Tibial nerve (tissue), 4 donors: ENCODE results near the gene C14orf119. TPM values are rescaled to one million over a fixed set of nuclear protein-coding genes. Genes with fewer than 3 reads are reported as not detected.

Experiments
- DNase-seq, 2 donors: peaks; one replicate each; pipeline ENCODE4 v3.0.0-alpha.2; 2019; ENCODE audit warnings: low spot score in 2 of 2
- H3K27ac ChIP-seq, 4 donors: fragments of 200-600 bp; sonication (generic) in 3 of 4; one replicate each; pipeline ENCODE4 v1.5.1; 2017 to 2019; ENCODE audit warnings: mild to moderate bottlenecking in 1 of 4
- H3K27me3 ChIP-seq, 2 donors: fragments of 200-600 bp; sonication (generic) in 1 of 2; one replicate each; pipeline versions ENCODE4 v1.5.1 to v1.6.0; 2017 to 2019
- H3K36me3 ChIP-seq, 3 donors: fragments of 200-600 bp; sonication (generic); one replicate each; pipeline ENCODE4 v1.5.1; 2018 to 2019
- H3K4me1 ChIP-seq, 4 donors: fragments of 200-600 bp; sonication (generic) in 3 of 4; one replicate each; pipeline ENCODE4 v1.5.1; 2017 to 2019
- H3K4me3 ChIP-seq, 4 donors: fragments of 200-600 bp; sonication (generic) in 3 of 4; one replicate each; pipeline ENCODE4 v1.5.1; 2017 to 2019; ENCODE audit warnings: mild to moderate bottlenecking in 1 of 4, moderate library complexity in 1 of 4
- H3K9me3 ChIP-seq, 4 donors: fragments of 200-600 bp; sonication (generic) in 3 of 4; one replicate each; pipeline ENCODE4 v1.5.1; 2017 to 2019
- CTCF ChIP-seq, 5 experiments: fragments of 200-600 bp in 3 of 5; fragments of 450-650 bp in 2 of 5; sonication (generic) in 3 of 5; IDR thresholded peaks; one replicate each; pipeline ENCODE4 v1.5.1; 2016 to 2019; ENCODE audit warnings: antibody characterized with exemption in 5 of 5, mild to moderate bottlenecking in 3 of 5, moderate library complexity in 2 of 5
- EP300 ChIP-seq, 2 donors: sonication (generic); formaldehyde crosslinking; IDR thresholded peaks; one replicate each; pipeline ENCODE4 v1.6.1; 2017; ENCODE audit warnings: antibody characterized with exemption in 2 of 2, mild to moderate bottlenecking in 1 of 2
- POLR2A ChIP-seq, 2 donors: fragments of 450-650 bp; IDR thresholded peaks; one replicate each; pipeline ENCODE4 v1.6.1; 2017; ENCODE audit warnings: antibody characterized with exemption in 2 of 2, mild to moderate bottlenecking in 2 of 2, moderate library complexity in 2 of 2
- WGBS, 2 donors: methylation state at CpG; one replicate each; pipeline ENCODE4 v1.1.5; 2018; 5-methylcytosine and 5-hydroxymethylcytosine counted together
- total RNA-seq, 4 donors: library from RNA; depleted of rRNA; stranded (reverse); fragments of >200 nt; gene quantifications; one replicate each; pipeline ENCODE4 v1.1.0, GENCODE V29; 2016

C14orf119 gene
- total RNA-seq, 4 donors from 2014 or later, result 15.5 to 35.1 (median 21.7) TPM

- no peak for DNase-seq
- no peaks in the 10 kb centered on the region for H3K27me3 ChIP-seq
- no peaks in the 10 kb centered on the region for H3K9me3 ChIP-seq
- H3K36me3 ChIP-seq, result peaks cover 0 to 22% (median 0%) of the 10 kb centered on the region in 3 donors
- H3K27ac ChIP-seq, result no peak overlapping the region
- peaks cover 0 to 15% (median 13%) of the 10 kb centered on the region in 4 donors for H3K4me1 ChIP-seq
- H3K4me3 ChIP-seq, result no peak overlapping the region
- TF ChIP-seq EP300 (IDR thresholded peaks at IDR 0.05), result no peak
- TF ChIP-seq POLR2A (IDR thresholded peaks at IDR 0.05), result no peak
- no peak for TF ChIP-seq CTCF (IDR thresholded peaks at IDR 0.05)
- 88 to 95% methylated on average over 10 of the region's 10 CpGs for WGBS, 2 donors
These were observed 4.0 kb downstream of the C14orf119 start for GRCh38 chr14:23099212-23099861.

- Histone ChIP-seq H3K9me3 (no peaks in the 10 kb centered on the region), H3K4me3 (no peak overlapping the region), H3K27ac (no peak overlapping the region), H3K4me1 (peaks cover 0 to 15% (median 10%) of the 10 kb centered on the region in 4 donors), H3K27me3 (no peaks in the 10 kb centered on the region), H3K36me3 (peaks cover 0 to 22% (median 0%) of the 10 kb centered on the region in 3 donors)
- no peak for TF ChIP-seq CTCF (IDR thresholded peaks at IDR 0.05)
- TF ChIP-seq POLR2A (IDR thresholded peaks at IDR 0.05), result no peak
- TF ChIP-seq EP300 (IDR thresholded peaks at IDR 0.05), result no peak
- 72 to 77% methylated on average over 6 of the region's 6 CpGs for WGBS, 2 donors
- DNase-seq, result no peak
These were observed 6.1 kb downstream of the C14orf119 start for GRCh38 chr14:23101213-23101970.

GRCh38 chr14:23101986-23102625 is 6.8 kb downstream of the C14orf119 start:
- WGBS, 2 donors, result 72 to 80% methylated on average over 10 of the region's 10 CpGs
- H3K27ac ChIP-seq, result no peak overlapping the region

GRCh38 chr14:23102801-23103200 is 7.5 kb downstream of the C14orf119 start:
- DNase-seq, result no peak
- TF ChIP-seq POLR2A (IDR thresholded peaks at IDR 0.05) (no peak), CTCF (IDR thresholded peaks at IDR 0.05) (no peak), EP300 (IDR thresholded peaks at IDR 0.05) (no peak)
- WGBS, 2 donors, result 76 to 93% methylated on average over 2 of the region's 2 CpGs

More at GRCh38 chr14:23101986-23102625, 6.8 kb downstream of the C14orf119 start:
- H3K27me3 ChIP-seq, result no peaks in the 10 kb centered on the region
- H3K36me3 ChIP-seq, result peaks cover 0 to 22% (median 0%) of the 10 kb centered on the region in 3 donors
- TF ChIP-seq EP300 (IDR thresholded peaks at IDR 0.05), result no peak
- no peak for TF ChIP-seq CTCF (IDR thresholded peaks at IDR 0.05)
- no peak for TF ChIP-seq POLR2A (IDR thresholded peaks at IDR 0.05)
- H3K4me3 ChIP-seq, result no peak overlapping the region
- no peaks in the 10 kb centered on the region for H3K9me3 ChIP-seq
- no peak for DNase-seq
- H3K4me1 ChIP-seq, result peaks cover 0 to 8% (median 3%) of the 10 kb centered on the region in 4 donors

More at GRCh38 chr14:23102801-23103200, 7.5 kb downstream of the C14orf119 start:
- H3K27me3 ChIP-seq, result no peaks in the 10 kb centered on the region
- peaks cover 0 to 18% (median 0%) of the 10 kb centered on the region in 3 donors for H3K36me3 ChIP-seq
- no peak overlapping the region for H3K27ac ChIP-seq
- peaks cover 0 to under 1% (median 0%) of the 10 kb centered on the region in 4 donors for H3K4me1 ChIP-seq
- no peaks in the 10 kb centered on the region for H3K9me3 ChIP-seq
- H3K4me3 ChIP-seq, result no peak overlapping the region
